ENCODE measurements around the gene KRTAP4-16. TPM values are rescaled to one million over a fixed set of nuclear protein-coding genes. Genes with fewer than 3 reads are reported as not detected.

KRTAP4-16 gene
- total and polyA plus RNA-seq, 2 of the 8 experiments (the other 6 are each of a cell fraction or from before 2014, with no cell fraction given), result not detected

DNA sequence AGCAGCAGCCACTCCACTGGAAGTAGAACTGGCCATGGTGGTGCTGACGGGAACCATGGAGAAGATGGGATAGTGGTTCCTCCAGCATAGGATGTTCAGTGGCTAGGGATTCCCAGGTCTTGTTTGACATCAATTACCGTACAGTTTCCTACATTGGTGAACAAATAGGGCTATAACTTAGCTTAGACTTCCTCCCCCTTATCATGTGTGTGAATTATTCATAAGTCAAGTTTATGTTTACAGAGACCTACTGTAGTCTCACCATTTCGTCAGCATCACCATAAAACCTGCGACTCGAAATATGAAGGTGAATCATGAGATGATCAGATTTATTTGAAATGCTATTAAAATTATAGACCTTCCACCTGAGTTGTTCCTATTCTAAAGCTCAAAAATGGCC, 43.3 kb downstream of the KRTAP4-16 start:
- no peak for FAIRE-seq
- TF ChIP-seq BRCA1 (IDR thresholded peaks at IDR 0.05; ENCODE audit: low read depth, low read length) (no peak), RNF2 (IDR thresholded peaks at IDR 0.05; ENCODE audit: borderline replicate concordance, low read depth, low read length, missing control alignments, poor library complexity, severe bottlenecking) (no peak), BACH1 (IDR thresholded peaks at IDR 0.05; ENCODE audit: low read length) (no peak), CHD2 (IDR thresholded peaks at IDR 0.05; ENCODE audit: low read length) (no peak), TEAD4 (IDR thresholded peaks at IDR 0.05; ENCODE audit: low read depth, low read length) (no peak), CREB1 (IDR thresholded peaks at IDR 0.05) (no peak), TAF7 (optimal IDR thresholded peaks at IDR 0.05; ENCODE audit: borderline replicate concordance, low read depth, low read length) (no peak), GTF2F1 (IDR thresholded peaks at IDR 0.05; ENCODE audit: borderline replicate concordance, low read depth, low read length) (no peak), SP1 (IDR thresholded peaks at IDR 0.05; ENCODE audit: low read depth, low read length) (no peak), RXRA (IDR thresholded peaks at IDR 0.05; ENCODE audit: insufficient read depth, low read depth, low read length) (no peak)
- TF ChIP-seq, protein P1, sequence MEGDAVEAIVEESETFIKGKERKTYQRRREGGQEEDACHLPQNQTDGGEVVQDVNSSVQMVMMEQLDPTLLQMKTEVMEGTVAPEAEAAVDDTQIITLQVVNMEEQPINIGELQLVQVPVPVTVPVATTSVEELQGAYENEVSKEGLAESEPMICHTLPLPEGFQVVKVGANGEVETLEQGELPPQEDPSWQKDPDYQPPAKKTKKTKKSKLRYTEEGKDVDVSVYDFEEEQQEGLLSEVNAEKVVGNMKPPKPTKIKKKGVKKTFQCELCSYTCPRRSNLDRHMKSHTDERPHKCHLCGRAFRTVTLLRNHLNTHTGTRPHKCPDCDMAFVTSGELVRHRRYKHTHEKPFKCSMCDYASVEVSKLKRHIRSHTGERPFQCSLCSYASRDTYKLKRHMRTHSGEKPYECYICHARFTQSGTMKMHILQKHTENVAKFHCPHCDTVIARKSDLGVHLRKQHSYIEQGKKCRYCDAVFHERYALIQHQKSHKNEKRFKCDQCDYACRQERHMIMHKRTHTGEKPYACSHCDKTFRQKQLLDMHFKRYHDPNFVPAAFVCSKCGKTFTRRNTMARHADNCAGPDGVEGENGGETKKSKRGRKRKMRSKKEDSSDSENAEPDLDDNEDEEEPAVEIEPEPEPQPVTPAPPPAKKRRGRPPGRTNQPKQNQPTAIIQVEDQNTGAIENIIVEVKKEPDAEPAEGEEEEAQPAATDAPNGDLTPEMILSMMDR (IDR thresholded peaks at IDR 0.05; ENCODE audit: control extremely low read depth in 1 of 3, insufficient read depth in 1 of 3, low read depth in 1 of 3, low read length in 3 of 3), result no peak
- TF ChIP-seq, protein P2, sequence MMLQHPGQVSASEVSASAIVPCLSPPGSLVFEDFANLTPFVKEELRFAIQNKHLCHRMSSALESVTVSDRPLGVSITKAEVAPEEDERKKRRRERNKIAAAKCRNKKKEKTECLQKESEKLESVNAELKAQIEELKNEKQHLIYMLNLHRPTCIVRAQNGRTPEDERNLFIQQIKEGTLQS (IDR thresholded peaks at IDR 0.05; ENCODE audit: insufficient read depth, low read depth, low read length), result no peak

More for the DNA sequence above, 43.3 kb downstream of the KRTAP4-16 start:
- no peak overlapping the region for H3K18ac ChIP-seq (ENCODE audit: extremely low read depth, low read length)
- WGBS, 2 experiments (ENCODE audit: extremely low coverage in 1 of 2, insufficient coverage in 1 of 2, insufficient read length in 1 of 2, insufficient replicate concordance in 2 of 2, low coverage in 1 of 2, low lambda C conversion rate in 2 of 2, missing lambda C conversion rate in 1 of 2), result 93% methylated on average over 5 of the region's 5 CpGs; no CpG with 5 or more reads in 1 of the 2 experiments
- no peaks in the 10 kb centered on the region for H3K27me3 ChIP-seq (replicated peaks in 1 of 4; ENCODE audit: control insufficient read depth in 3 of 4, extremely low read depth in 1 of 4, insufficient read depth in 3 of 4, low read length in 3 of 4)
- no peaks in the 10 kb centered on the region for H3K23me2 ChIP-seq (ENCODE audit: low read depth, low read length)
- H2AK5ac ChIP-seq (ENCODE audit: low read depth, low read length), result no peak overlapping the region
- H3K14ac ChIP-seq (ENCODE audit: insufficient read length), result no peak overlapping the region
- H4K91ac ChIP-seq (replicated peaks; ENCODE audit: insufficient read length, low read length), result no peak overlapping the region
- H2BK15ac ChIP-seq (ENCODE audit: low read length), result no peak overlapping the region
- H3K4me1 ChIP-seq (replicated peaks in 1 of 4; ENCODE audit: control insufficient read depth in 3 of 4, insufficient read depth in 4 of 4, low read length in 3 of 4), result no peaks in the 10 kb centered on the region
- H3K79me2 ChIP-seq (ENCODE audit: control insufficient read depth in 1 of 2, insufficient read depth in 2 of 2, low read length in 2 of 2), result no peaks in the 10 kb centered on the region
- CTCF ChIA-PET (ENCODE audit: partially characterized antibody), result interaction anchor here (0.6 to 1.0 kb wide), 3 partner anchors 10 to 160 kb away, joined by 3 read pairs; partner anchors contain the start of gene KRTAP2-1
- no peak overlapping the region for H3K4ac ChIP-seq (replicated peaks; ENCODE audit: insufficient read length, low read depth, low read length)
- H4K20me1 ChIP-seq (replicated peaks in 1 of 2; ENCODE audit: control insufficient read depth in 1 of 2, insufficient read depth in 2 of 2, low read length in 2 of 2), result no peaks in the 10 kb centered on the region
- 0 out of 4 replicates have a peak, but pooled peaks cover 0 to 4% of the 10 kb centered on the region in 2 experiments for H3K9me3 ChIP-seq (ENCODE audit: insufficient read depth in 2 of 2, low read depth in 1 of 2, low read length in 1 of 2)
- H3K23ac ChIP-seq (ENCODE audit: insufficient read length), result no peak overlapping the region
- no peak overlapping the region for H2BK120ac ChIP-seq (replicated peaks; ENCODE audit: low read depth, low read length)
- no peak overlapping the region for H2BK12ac ChIP-seq (ENCODE audit: low read depth, low read length)
- no peaks in the 10 kb centered on the region for H3K79me1 ChIP-seq (ENCODE audit: low read depth, low read length)
- H3K9ac ChIP-seq (replicated peaks in 1 of 4; ENCODE audit: extremely low read depth in 1 of 4, low read depth in 3 of 4, low read length in 3 of 4), result no peak overlapping the region
- H3K56ac ChIP-seq (replicated peaks; ENCODE audit: insufficient read length, low read depth, low read length), result no peak overlapping the region
- POLR2A ChIA-PET (ENCODE audit: partially characterized antibody), result no interaction called here
- no peak overlapping the region for H4K5ac ChIP-seq (ENCODE audit: insufficient read length, low read depth, low read length)
- no peak overlapping the region for H3K4me2 ChIP-seq (ENCODE audit: insufficient read depth in 1 of 2, low read depth in 2 of 2, low read length in 2 of 2)
- no peak overlapping the region for H3K27ac ChIP-seq (ENCODE audit: low read depth, low read length)
- no peaks in the 10 kb centered on the region for H3K36me3 ChIP-seq (ENCODE audit: control insufficient read depth in 2 of 4, insufficient read depth in 4 of 4, low read length in 3 of 4)
- no peak overlapping the region for H2BK5ac ChIP-seq (ENCODE audit: low read depth, low read length)
- DNase-seq (ENCODE audit: low read depth in 1 of 2, low spot score in 2 of 2), result no peak
- no peak overlapping the region for H2AFZ ChIP-seq (ENCODE audit: low read length)
- H3K4me3 ChIP-seq (ENCODE audit: extremely low read depth in 1 of 4, insufficient read depth in 2 of 4, low read depth in 3 of 4, low read length in 4 of 4), result no peak overlapping the region
- H2BK20ac ChIP-seq (ENCODE audit: low read length), result no peak overlapping the region
- no peak overlapping the region for H4K8ac ChIP-seq (ENCODE audit: extremely low read depth, insufficient read depth, low read length)
